ENCODE data around the gene PELI2.

Gene PELI2

GRCh38 chr14:56241461-56241860 lies 123.2 kb downstream of the PELI2 start:
- H3K79me2 ChIP-seq (ENCODE audit: insufficient read depth, low read length): no peaks in the 10 kb centered on the region
- no peak overlapping the region for H2AFZ ChIP-seq (ENCODE audit: low read depth, low read length, severe bottlenecking)
- no peak for TF ChIP-seq EZH2phosphoT487 (conservative IDR thresholded peaks at IDR 0.05; ENCODE audit: low read length)
- TF ChIP-seq CTCF (IDR thresholded peaks at IDR 0.05; ENCODE audit: insufficient read depth, low read length, poor library complexity, severe bottlenecking): no peak
- no peaks in the 10 kb centered on the region for H4K20me1 ChIP-seq (ENCODE audit: low read depth, low read length)
- no peaks in the 10 kb centered on the region for H3K27me3 ChIP-seq (ENCODE audit: low read length)
- no peaks in the 10 kb centered on the region for H3K36me3 ChIP-seq (ENCODE audit: low read length)
- no peaks in the 10 kb centered on the region for H3F3A ChIP-seq (ENCODE audit: insufficient read depth)
- no peaks in the 10 kb centered on the region for H3K9me2 ChIP-seq (replicated peaks; ENCODE audit: insufficient read depth, low read length)
- H3K9ac ChIP-seq (ENCODE audit: low read length): no peak overlapping the region
- no peak overlapping the region for H3K4me2 ChIP-seq (ENCODE audit: low read depth, low read length, poor library complexity, severe bottlenecking)
- no peaks in the 10 kb centered on the region for H3K9me3 ChIP-seq (ENCODE audit: insufficient read depth, low read length)
- H3K27ac ChIP-seq (ENCODE audit: low read depth, low read length): no peak overlapping the region
- no peak overlapping the region for H3K4me3 ChIP-seq (ENCODE audit: insufficient read depth, low read length, poor library complexity, severe bottlenecking)

- Histone ChIP-seq H3F3A (ENCODE audit: insufficient read depth) (no peaks in the 10 kb centered on the region), H3K9me3 (ENCODE audit: insufficient read depth, low read length) (no peaks in the 10 kb centered on the region), H3K79me2 (ENCODE audit: insufficient read depth, low read length) (no peaks in the 10 kb centered on the region), H3K36me3 (ENCODE audit: low read length) (no peaks in the 10 kb centered on the region), H3K27me3 (ENCODE audit: low read length) (no peaks in the 10 kb centered on the region), H2AFZ (ENCODE audit: low read depth, low read length, severe bottlenecking) (no peak overlapping the region), H4K20me1 (ENCODE audit: low read depth, low read length) (no peaks in the 10 kb centered on the region), H3K27ac (ENCODE audit: low read depth, low read length) (no peak overlapping the region), H3K4me3 (ENCODE audit: insufficient read depth, low read length, poor library complexity, severe bottlenecking) (no peak overlapping the region), H3K9me2 (replicated peaks; ENCODE audit: insufficient read depth, low read length) (no peaks in the 10 kb centered on the region), H3K9ac (ENCODE audit: low read length) (no peak overlapping the region), H3K4me2 (ENCODE audit: low read depth, low read length, poor library complexity, severe bottlenecking) (no peak overlapping the region)
- no peak for TF ChIP-seq EZH2phosphoT487 (conservative IDR thresholded peaks at IDR 0.05; ENCODE audit: low read length)
- TF ChIP-seq CTCF (IDR thresholded peaks at IDR 0.05; ENCODE audit: insufficient read depth, low read length, poor library complexity, severe bottlenecking): no peak
Measured at GRCh38 chr14:56243110-56243509, 124.9 kb downstream of the PELI2 start.

GRCh38 chr14:56244138-56244789 lies 126.1 kb downstream of the PELI2 start:
- no peaks in the 10 kb centered on the region for H3K36me3 ChIP-seq (ENCODE audit: low read length)
- TF ChIP-seq EZH2phosphoT487 (conservative IDR thresholded peaks at IDR 0.05; ENCODE audit: low read length): no peak
- no peak for TF ChIP-seq CTCF (IDR thresholded peaks at IDR 0.05; ENCODE audit: insufficient read depth, low read length, poor library complexity, severe bottlenecking)
- H2AFZ ChIP-seq (ENCODE audit: low read depth, low read length, severe bottlenecking): no peak overlapping the region
- no peaks in the 10 kb centered on the region for H3K9me2 ChIP-seq (replicated peaks; ENCODE audit: insufficient read depth, low read length)
- H3K9ac ChIP-seq (ENCODE audit: low read length): no peak overlapping the region
- no peaks in the 10 kb centered on the region for H4K20me1 ChIP-seq (ENCODE audit: low read depth, low read length)
- H3K4me3 ChIP-seq (ENCODE audit: insufficient read depth, low read length, poor library complexity, severe bottlenecking): no peak overlapping the region
- no peak overlapping the region for H3K27ac ChIP-seq (ENCODE audit: low read depth, low read length)
- no peaks in the 10 kb centered on the region for H3K27me3 ChIP-seq (ENCODE audit: low read length)
- no peak overlapping the region for H3K4me2 ChIP-seq (ENCODE audit: low read depth, low read length, poor library complexity, severe bottlenecking)
- no peaks in the 10 kb centered on the region for H3K9me3 ChIP-seq (ENCODE audit: insufficient read depth, low read length)
- H3F3A ChIP-seq (ENCODE audit: insufficient read depth): no peaks in the 10 kb centered on the region
- H3K79me2 ChIP-seq (ENCODE audit: insufficient read depth, low read length): no peaks in the 10 kb centered on the region

Data from SU-DHL-6 (cell line).